B cell (primary cell): Measurements from ENCODE around the gene SCN7A.

Experiments used
- EZH2 ChIP-seq: IDR thresholded peaks from 2 replicates; pipeline ENCODE4 v1.6.1; 2012; ENCODE audit warnings: borderline replicate concordance, low read depth, mild to moderate bottlenecking, moderate library complexity, low read length; ENCODE audit not compliant: insufficient read depth, poor library complexity, severe bottlenecking
- TF ChIP-seq, protein P1 (sequence below): fragments of 200-600 bp; IDR thresholded peaks from one replicate; pipeline ENCODE4 v1.8.0; 2022; ENCODE audit warnings: antibody characterized with exemption, mild to moderate bottlenecking

DNA sequence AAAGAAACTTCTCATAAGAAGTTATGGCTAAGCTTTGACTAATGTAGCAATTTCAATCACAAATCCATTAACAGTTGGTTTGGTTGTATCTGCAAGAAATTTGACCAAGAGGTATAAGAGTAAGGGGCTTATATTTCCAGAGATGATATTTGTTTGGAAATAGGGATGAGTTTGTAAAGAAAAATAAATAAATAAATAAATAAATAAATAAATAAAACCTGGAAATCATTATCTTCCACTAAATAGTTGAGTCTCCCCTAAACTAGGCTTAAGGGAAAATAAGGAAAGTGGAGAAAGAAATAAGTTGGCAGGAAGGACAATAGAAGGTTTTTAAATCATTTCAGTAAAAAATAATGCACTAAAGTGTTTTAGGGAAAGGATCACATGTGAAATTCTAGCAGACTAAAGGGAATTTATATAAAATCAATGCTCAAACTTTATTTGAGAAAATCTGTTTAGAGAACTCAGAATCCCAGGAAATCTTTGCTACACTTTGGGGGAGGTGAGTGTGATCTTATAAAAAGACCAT lies 23.5 kb upstream of the SCN7A start:
- TF ChIP-seq, protein P1, sequence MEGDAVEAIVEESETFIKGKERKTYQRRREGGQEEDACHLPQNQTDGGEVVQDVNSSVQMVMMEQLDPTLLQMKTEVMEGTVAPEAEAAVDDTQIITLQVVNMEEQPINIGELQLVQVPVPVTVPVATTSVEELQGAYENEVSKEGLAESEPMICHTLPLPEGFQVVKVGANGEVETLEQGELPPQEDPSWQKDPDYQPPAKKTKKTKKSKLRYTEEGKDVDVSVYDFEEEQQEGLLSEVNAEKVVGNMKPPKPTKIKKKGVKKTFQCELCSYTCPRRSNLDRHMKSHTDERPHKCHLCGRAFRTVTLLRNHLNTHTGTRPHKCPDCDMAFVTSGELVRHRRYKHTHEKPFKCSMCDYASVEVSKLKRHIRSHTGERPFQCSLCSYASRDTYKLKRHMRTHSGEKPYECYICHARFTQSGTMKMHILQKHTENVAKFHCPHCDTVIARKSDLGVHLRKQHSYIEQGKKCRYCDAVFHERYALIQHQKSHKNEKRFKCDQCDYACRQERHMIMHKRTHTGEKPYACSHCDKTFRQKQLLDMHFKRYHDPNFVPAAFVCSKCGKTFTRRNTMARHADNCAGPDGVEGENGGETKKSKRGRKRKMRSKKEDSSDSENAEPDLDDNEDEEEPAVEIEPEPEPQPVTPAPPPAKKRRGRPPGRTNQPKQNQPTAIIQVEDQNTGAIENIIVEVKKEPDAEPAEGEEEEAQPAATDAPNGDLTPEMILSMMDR, result no peak
- no peak for TF ChIP-seq EZH2
